ENCODE measurements around the gene RAD50.

DNA sequence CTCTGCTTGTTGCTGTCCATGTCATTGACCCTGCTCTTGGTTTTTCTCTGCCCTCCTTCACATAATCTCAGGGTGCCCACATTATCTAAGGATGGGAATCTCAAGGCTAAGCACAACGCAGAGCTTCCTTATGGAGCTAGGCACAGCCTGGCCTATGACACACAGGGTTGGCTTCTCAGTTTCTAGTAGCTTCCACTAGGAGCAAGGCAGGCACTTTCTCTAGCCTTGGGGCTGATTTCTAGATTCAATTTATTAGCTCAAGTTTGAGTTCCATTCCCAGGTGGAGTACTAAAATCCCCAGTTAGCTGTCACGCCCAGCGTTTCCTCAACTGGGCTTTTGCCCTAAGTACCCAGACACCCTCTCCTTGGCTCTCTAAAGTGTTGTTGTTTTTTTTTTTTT, 129.4 kb downstream of the RAD50 start:
- TF ChIP-seq, protein P1, sequence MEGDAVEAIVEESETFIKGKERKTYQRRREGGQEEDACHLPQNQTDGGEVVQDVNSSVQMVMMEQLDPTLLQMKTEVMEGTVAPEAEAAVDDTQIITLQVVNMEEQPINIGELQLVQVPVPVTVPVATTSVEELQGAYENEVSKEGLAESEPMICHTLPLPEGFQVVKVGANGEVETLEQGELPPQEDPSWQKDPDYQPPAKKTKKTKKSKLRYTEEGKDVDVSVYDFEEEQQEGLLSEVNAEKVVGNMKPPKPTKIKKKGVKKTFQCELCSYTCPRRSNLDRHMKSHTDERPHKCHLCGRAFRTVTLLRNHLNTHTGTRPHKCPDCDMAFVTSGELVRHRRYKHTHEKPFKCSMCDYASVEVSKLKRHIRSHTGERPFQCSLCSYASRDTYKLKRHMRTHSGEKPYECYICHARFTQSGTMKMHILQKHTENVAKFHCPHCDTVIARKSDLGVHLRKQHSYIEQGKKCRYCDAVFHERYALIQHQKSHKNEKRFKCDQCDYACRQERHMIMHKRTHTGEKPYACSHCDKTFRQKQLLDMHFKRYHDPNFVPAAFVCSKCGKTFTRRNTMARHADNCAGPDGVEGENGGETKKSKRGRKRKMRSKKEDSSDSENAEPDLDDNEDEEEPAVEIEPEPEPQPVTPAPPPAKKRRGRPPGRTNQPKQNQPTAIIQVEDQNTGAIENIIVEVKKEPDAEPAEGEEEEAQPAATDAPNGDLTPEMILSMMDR (conservative IDR thresholded peaks at IDR 0.05; ENCODE audit: low read depth, low read length), result no peak
- TF ChIP-seq POLR2A (IDR thresholded peaks at IDR 0.05; ENCODE audit: low read depth, low read length) (no peak), MAFK (IDR thresholded peaks at IDR 0.05; ENCODE audit: low read depth, low read length) (no peak), RFX5 (IDR thresholded peaks at IDR 0.05; ENCODE audit: low read depth, low read length) (no peak), CHD1 (IDR thresholded peaks at IDR 0.05; ENCODE audit: low read depth, low read length) (no peak), BHLHE40 (IDR thresholded peaks at IDR 0.05; ENCODE audit: low read depth, low read length) (no peak), RCOR1 (IDR thresholded peaks at IDR 0.05; ENCODE audit: insufficient replicate concordance, low read length) (no peak), RAD21 (IDR thresholded peaks at IDR 0.05; ENCODE audit: low read length) (no peak), SMC3 (IDR thresholded peaks at IDR 0.05; ENCODE audit: low read depth, low read length) (no peak), CEBPB (IDR thresholded peaks at IDR 0.05; ENCODE audit: low read depth, low read length) (no peak), NFE2L2 (IDR thresholded peaks at IDR 0.05; ENCODE audit: low read depth, low read length) (no peak), MXI1 (IDR thresholded peaks at IDR 0.05; ENCODE audit: borderline replicate concordance, low read depth, low read length) (no peak)
- TF ChIP-seq, protein P2, sequence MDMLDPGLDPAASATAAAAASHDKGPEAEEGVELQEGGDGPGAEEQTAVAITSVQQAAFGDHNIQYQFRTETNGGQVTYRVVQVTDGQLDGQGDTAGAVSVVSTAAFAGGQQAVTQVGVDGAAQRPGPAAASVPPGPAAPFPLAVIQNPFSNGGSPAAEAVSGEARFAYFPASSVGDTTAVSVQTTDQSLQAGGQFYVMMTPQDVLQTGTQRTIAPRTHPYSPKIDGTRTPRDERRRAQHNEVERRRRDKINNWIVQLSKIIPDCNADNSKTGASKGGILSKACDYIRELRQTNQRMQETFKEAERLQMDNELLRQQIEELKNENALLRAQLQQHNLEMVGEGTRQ (IDR thresholded peaks at IDR 0.05; ENCODE audit: low read depth, low read length), result no peak

Data from IMR-90 (cell line).